K562 (cell line): ENCODE results near the gene RIC3. TPM values are rescaled to one million over a fixed set of nuclear protein-coding genes. Genes with fewer than 3 reads are reported as not detected.
"Not testable (repeated sequence)": the region's sequence is repeated elsewhere in the genome, so short reads cannot be mapped to it uniquely, and the experiment has no call there.

Experiments used
- ATAC-seq: fragments of 200-7000 bp; cut with Tn5 transposase; 3 replicates; pipeline ENCODE4 v1.9.1; 2020; ENCODE audit warnings: moderate library complexity
- BruUV-seq: library from RNA; stranded (reverse); fragments of 400-500 nt; replicated peaks from 2 replicates; lab custom pipeline; 2021; lab: Mats Ljungman, UMichigan
- CTCF ChIA-PET: fragments of 300-600 bp; formaldehyde crosslinking; extraction: SDS; loops from one replicate; lab custom pipeline; 2021; ENCODE audit warnings: low intra/inter-chr PET ratio; lab: Yijun Ruan, JAX
- POLR2A ChIA-PET: fragments of 300-600, 350-650 bp; sonication (Branson Sonifier 250); formaldehyde crosslinking; extraction: SDS; loops from one replicate; lab custom pipeline; 2021; ENCODE audit warnings: antibody characterized with exemption, inconsistent platforms; lab: Yijun Ruan, JAX
- DNase-seq, 4 experiments: peaks; one replicate each; pipeline versions ENCODE4 v3.0.0 to v3.0.0-alpha.2; 2011 to 2018; ENCODE audit warnings: low spot score in 3 of 4, mixed read lengths in 3 of 4; ENCODE audit errors: extremely low read depth in 1 of 4
- FAIRE-seq: peaks from 2 replicates; lab custom pipeline; 2011; peaks lifted over from hg19 to GRCh38; lab: Jason Lieb, UNC
- H2AFZ ChIP-seq: 2 replicates; pipeline ENCODE4 v1.6.0; 2011; ENCODE audit warnings: low read depth, low read length, control low read depth, inconsistent platforms
- H3K27ac ChIP-seq: fragments of 200-600 bp; 3 replicates; pipeline ENCODE4 v1.8.0; 2011; ENCODE audit warnings: low read depth, mild to moderate bottlenecking, control low read depth, inconsistent platforms, low read length, moderate library complexity, mixed read lengths; ENCODE audit errors: extremely low read depth
- H3K27me3 ChIP-seq, 2 experiments: fragments of 300-600 bp in 1 of 2; 2 replicates in 1 of 2; 3 replicates in 1 of 2; pipeline versions ENCODE4 v1.6.0 to v1.8.0; 2011; ENCODE audit warnings: inconsistent platforms in 2 of 2, low read length in 2 of 2, mild to moderate bottlenecking in 1 of 2, mixed read lengths in 1 of 2, moderate library complexity in 1 of 2; ENCODE audit not compliant: control insufficient read depth in 2 of 2, insufficient read depth in 2 of 2
- H3K36me3 ChIP-seq: fragments of 300-600 bp; 3 replicates; pipeline ENCODE4 v1.8.0; 2011; ENCODE audit warnings: mild to moderate bottlenecking, low read length, inconsistent platforms; ENCODE audit not compliant: control insufficient read depth, insufficient read depth
- H3K4me1 ChIP-seq, 2 experiments: fragments of 200-600 bp in 1 of 2; replicated peaks in 1 of 2; 2 replicates in 1 of 2; 3 replicates in 1 of 2; pipeline versions ENCODE4 v1.5.1 to v1.8.0; 2011; ENCODE audit warnings: inconsistent platforms in 2 of 2, low read length in 2 of 2, mild to moderate bottlenecking in 1 of 2, mixed read lengths in 1 of 2, moderate library complexity in 1 of 2; ENCODE audit not compliant: control insufficient read depth in 2 of 2, insufficient read depth in 2 of 2
- H3K4me2 ChIP-seq: 2 replicates; pipeline ENCODE4 v1.6.1; 2011; ENCODE audit warnings: low read length, control low read depth, inconsistent platforms, mixed read lengths; ENCODE audit not compliant: insufficient read depth
- H3K4me3 ChIP-seq: fragments of 200-600 bp; sonication (generic), shearing (Covaris generic); 2 replicates; pipeline ENCODE4 v1.5.1; 2016; ENCODE audit warnings: control low read depth, inconsistent platforms
- H3K79me2 ChIP-seq: fragments of 200-600 bp; 3 replicates; pipeline ENCODE4 v1.8.0; 2011; ENCODE audit warnings: low read length, inconsistent platforms; ENCODE audit not compliant: control insufficient read depth, insufficient read depth
- H3K9ac ChIP-seq, 2 experiments: 2 replicates each; pipeline versions ENCODE4 v1.6.0 to v1.6.1; 2011; ENCODE audit warnings: low read depth in 2 of 2, low read length in 2 of 2, control low read depth in 1 of 2, inconsistent platforms in 1 of 2, mild to moderate bottlenecking in 1 of 2, mixed read lengths in 1 of 2; ENCODE audit not compliant: insufficient read depth in 1 of 2
- H3K9me1 ChIP-seq: one replicate; pipeline ENCODE4 v1.6.0; 2011; ENCODE audit warnings: inconsistent platforms, mild to moderate bottlenecking, low read length, moderate library complexity; ENCODE audit not compliant: control insufficient read depth, insufficient read depth
- H3K9me3 ChIP-seq: replicated peaks from 2 replicates; pipeline ENCODE4 v1.5.1; 2011; ENCODE audit warnings: low read depth, low read length, inconsistent platforms; ENCODE audit not compliant: control insufficient read depth, insufficient read depth
- H4K20me1 ChIP-seq: replicated peaks from 2 replicates; pipeline ENCODE4 v1.6.1; 2011; ENCODE audit warnings: low read length, inconsistent platforms, mixed read lengths; ENCODE audit not compliant: control insufficient read depth, insufficient read depth
- CTBP1 ChIP-seq: fragments of 450-650 bp; IDR thresholded peaks from 2 replicates; pipeline ENCODE4 v1.6.1; 2016; ENCODE audit warnings: borderline replicate concordance
- ESRRB ChIP-seq: fragments of 250-450 bp; sonication (Bioruptor Pico); IDR thresholded peaks from 2 replicates; pipeline ENCODE4 v1.5.0; 2020; ENCODE audit warnings: mild to moderate bottlenecking, moderate library complexity, borderline replicate concordance
- ETS1 ChIP-seq: conservative IDR thresholded peaks from 2 replicates; pipeline ENCODE4 v1.6.1; 2011; ENCODE audit warnings: low read depth, mild to moderate bottlenecking, low read length; ENCODE audit not compliant: control insufficient read depth
- KLF6 ChIP-seq: fragments of 250-450 bp; sonication (Bioruptor Pico); IDR thresholded peaks from 2 replicates; pipeline ENCODE4 v1.4.0; 2020; ENCODE audit warnings: mild to moderate bottlenecking, moderate library complexity, borderline replicate concordance
- POLR2AphosphoS2 ChIP-seq: IDR thresholded peaks from 2 replicates; pipeline ENCODE4 v1.6.1; 2012; ENCODE audit warnings: low read length, improper control_type of control experiment
- POLR2AphosphoS5 ChIP-seq: IDR thresholded peaks from 2 replicates; pipeline ENCODE4 v1.6.1; 2011; ENCODE audit warnings: mild to moderate bottlenecking, low read depth, low read length, moderate library complexity; ENCODE audit not compliant: control insufficient read depth, insufficient read depth
- ZNF197 ChIP-seq: fragments of 200-800 bp; sonication (Bioruptor generic); IDR thresholded peaks from 2 replicates; pipeline ENCODE4 v1.6.1; 2016; ENCODE audit warnings: low read depth, missing genetic modification characterization, missing compliant biosample characterization
- ZNF224 ChIP-seq: sonication (generic); formaldehyde crosslinking; IDR thresholded peaks from 2 replicates; pipeline ENCODE4 v1.8.0; 2022; ENCODE audit warnings: mild to moderate bottlenecking, missing genetic modification reagents
- ZNF311 ChIP-seq: fragments of 250-450 bp; sonication (Bioruptor Pico); IDR thresholded peaks from 2 replicates; pipeline ENCODE4 v1.4.0; 2020; ENCODE audit warnings: mild to moderate bottlenecking, moderate library complexity
- ZNF41 ChIP-seq: fragments of 250-450 bp; sonication (Bioruptor Pico); conservative IDR thresholded peaks from 2 replicates; pipeline ENCODE4 v1.4.0; 2020; ENCODE audit warnings: mild to moderate bottlenecking
- ZNF512 ChIP-seq: IDR thresholded peaks from 2 replicates; pipeline ENCODE4 v1.6.1; 2016; ENCODE audit warnings: missing genetic modification characterization, missing compliant biosample characterization
- ZNF77 ChIP-seq: fragments of 250-450 bp; sonication (Bioruptor Pico); IDR thresholded peaks from 2 replicates; pipeline ENCODE4 v1.5.0; 2020
- WGBS: fragments of 100-300 bp; shearing (Covaris generic); methylation state at CpG from one replicate; pipeline ENCODE4 v1.1.6; 2016; ENCODE audit warnings: low coverage, mixed read lengths; ENCODE audit not compliant: insufficient coverage; ENCODE audit errors: missing lambda C conversion rate; 5-methylcytosine and 5-hydroxymethylcytosine counted together
- in situ Hi-C: fragments of 300-500 bp; cut with MboI; formaldehyde crosslinking; loops from 4 replicates; pipeline ENCODE4 v1.15.0; 2018; ENCODE audit warnings: inconsistent platforms, mixed read lengths
- intact Hi-C: fragments of 100-400 bp; cut with micrococcal nuclease; formaldehyde crosslinking; loops from 2 replicates; pipeline ENCODE4 v1.14.2; 2022
- polyA plus RNA-seq, 8 experiments: library from polyadenylated mRNA; depleted of rRNA in 4 of 8; stranded (reverse) in 5 of 8; unstranded in 3 of 8; fragments of >200 nt; fragmentation: Nextera tagmentation in 2 of 8; fragmentation: Illumina TruSeq in 1 of 8; extraction: Ambion mirVana in 2 of 8; extraction: Trizol in 1 of 8; gene quantifications; 2 replicates each; pipeline versions ENCODE4 v1.2.1 to v1.2.3, GENCODE V29; 2011 to 2014; ENCODE audit warnings: inconsistent platforms in 1 of 8, missing spikeins in 1 of 8
- total RNA-seq, 7 experiments: library from RNA; depleted of rRNA in 6 of 7; stranded (reverse); fragments of >200 nt in 6 of 7; fragmentation: Illumina TruSeq in 2 of 7; extraction: Trizol in 2 of 7; gene quantifications; 2 replicates each; pipeline versions ENCODE4 v1.2.1 to v1.2.3, GENCODE V29; 2011 to 2021; ENCODE audit warnings: low replicate concordance in 1 of 7

Gene RIC3
- total and polyA plus RNA-seq, 9 of the 15 experiments (the other 6 are each of a cell fraction or from before 2014, with no cell fraction given), result 0.03 to 0.16 (median 0.05) TPM; not detected in 4

GRCh38 chr11:8164746-8165145 lies 4.1 kb downstream of the RIC3 start (continued):
- TF ChIP-seq ETS1 (no peak), ZNF311 (CRISPR knock-in tag) (no peak), ESRRB (no peak), KLF6 (no peak), POLR2AphosphoS5 (no peak), ZNF197 (CRISPR knock-in tag) (no peak), ZNF512 (tag) (no peak), ZNF77 (CRISPR knock-in tag) (no peak), POLR2AphosphoS2 (no peak), ZNF41 (CRISPR knock-in tag) (no peak), ZNF224 (no peak), CTBP1 (no peak)

GRCh38 chr11:8161627-8162304 lies 7.1 kb downstream of the RIC3 start:
- H3K4me3 ChIP-seq, in situ Hi-C loops, BruUV-seq, H3K9me1 ChIP-seq, ATAC-seq, H3K79me2 ChIP-seq, FAIRE-seq, H3K9me3 ChIP-seq, H3K36me3 ChIP-seq, H3K27ac ChIP-seq, CTCF ChIA-PET, H2AFZ ChIP-seq, H3K4me2 ChIP-seq, H4K20me1 ChIP-seq, intact Hi-C loops, H3K4me1 ChIP-seq, H3K27me3 ChIP-seq, DNase-seq, H3K9ac ChIP-seq: not testable (repeated sequence)
- 0% methylated on average over 9 of the region's 13 CpGs for WGBS
- POLR2A ChIA-PET, result interaction anchor here (0.6 to 0.7 kb wide), 2 partner anchors 27 to 170 kb away, joined by 3 to 4 read pairs; no protein-coding TSS in a partner anchor
